ENCODE measurements around the gene SERF2. TPM values are rescaled to one million over a fixed set of nuclear protein-coding genes. Genes with fewer than 3 reads are reported as not detected.
"Not testable (repeated sequence)": the region's sequence is repeated elsewhere in the genome, so short reads cannot be mapped to it uniquely, and the experiment has no call there.

The SERF2 gene
- total RNA-seq, 1 experiment from 2014 or later = 823 TPM

- Histone ChIP-seq H3K4me3 (ENCODE audit: low read depth, low read length) (peak overlapping the region; percentile 59), H3K27me3 (replicated peaks; ENCODE audit: control insufficient read depth, insufficient read depth, low read length) (no peaks in the 10 kb centered on the region), H3K9me3 (no peaks in the 10 kb centered on the region), H3K4me1 (0 out of 2 replicates have a peak, but pooled peaks cover 6% of the 10 kb centered on the region), H3K36me3 (ENCODE audit: control insufficient read depth, insufficient read depth, low read length) (no peaks in the 10 kb centered on the region)
- no peak for DNase-seq
- Mint-ChIP-seq H3K4me3 (ENCODE audit: unreplicated experiment) (peak overlapping the region; percentile 92), H3K27me3 (ENCODE audit: insufficient read depth, unreplicated experiment) (no peaks in the 10 kb centered on the region), H3K4me1 (ENCODE audit: low read depth, unreplicated experiment) (peaks cover 20% of the 10 kb centered on the region), H3K36me3 (ENCODE audit: insufficient read depth, unreplicated experiment) (peaks cover 30% of the 10 kb centered on the region), H3K27ac (ENCODE audit: unreplicated experiment) (peak overlapping the region; percentile 87), H3K9me3 (ENCODE audit: unreplicated experiment) (no peaks in the 10 kb centered on the region)
- CTCF ChIA-PET = no interaction called here
- no TSS peak for BruUV-seq (replicated peaks)
- POLR2A ChIA-PET = no interaction called here
- TF ChIP-seq CTCF (IDR thresholded peaks at IDR 0.05; ENCODE audit: insufficient read depth in 1 of 2, low read depth in 1 of 2, low read length in 1 of 2, severe bottlenecking in 1 of 2, unreplicated experiment in 1 of 2) = no peak
- intact Hi-C loops (cut with micrococcal nuclease; ENCODE audit: unreplicated experiment) = no loop called here
These were observed 33.9 kb downstream of the SERF2 start for GRCh38 chr15:43826029-43826507.

- Mint-ChIP-seq H3K9me3 (ENCODE audit: unreplicated experiment) (no peaks in the 10 kb centered on the region), H3K27ac (ENCODE audit: unreplicated experiment) (peak within 1 kb of the TSS; percentile 87), H3K4me3 (ENCODE audit: unreplicated experiment) (peak within 1 kb of the TSS; percentile 92), H3K36me3 (ENCODE audit: insufficient read depth, unreplicated experiment) (peaks cover 35% of the 10 kb centered on the region), H3K4me1 (ENCODE audit: low read depth, unreplicated experiment) (peaks cover 13% of the 10 kb centered on the region), H3K27me3 (ENCODE audit: insufficient read depth, unreplicated experiment) (no peaks in the 10 kb centered on the region)
- POLR2A ChIA-PET = no interaction called here
- CTCF ChIA-PET = no interaction called here
- BruUV-seq (replicated peaks) = no TSS peak
- DNase-seq = peak; percentile 85 to 86
- 0 out of 2 replicates have a peak, but pooled peaks cover 6% of the 10 kb centered on the region for H3K4me1 ChIP-seq
- no peak for TF ChIP-seq CTCF (IDR thresholded peaks at IDR 0.05; ENCODE audit: insufficient read depth in 1 of 2, low read depth in 1 of 2, low read length in 1 of 2, severe bottlenecking in 1 of 2, unreplicated experiment in 1 of 2)
- intact Hi-C loops (cut with micrococcal nuclease; ENCODE audit: unreplicated experiment) = no loop called here
- H3K36me3 ChIP-seq (ENCODE audit: control insufficient read depth, insufficient read depth, low read length) = no peaks in the 10 kb centered on the region
- H3K27me3 ChIP-seq (replicated peaks; ENCODE audit: control insufficient read depth, insufficient read depth, low read length) = no peaks in the 10 kb centered on the region
- no peaks in the 10 kb centered on the region for H3K9me3 ChIP-seq
- peak within 1 kb of the TSS; percentile 59 for H3K4me3 ChIP-seq (ENCODE audit: low read depth, low read length)
These were observed 34.6 kb downstream of the SERF2 start, which contains the start of gene WDR76 for GRCh38 chr15:43826508-43827341. Gene WDR76 (plus strand): TSS chr15:43827002. CDS start chr15:43827033, 31 bp downstream.

- TSS peak; percentile 34 for BruUV-seq (replicated peaks)
These were observed 36.0 kb downstream of the SERF2 start for GRCh38 chr15:43828061-43828657.

GRCh38 chr15:43829951-43830540 is 37.9 kb downstream of the SERF2 start:
- H3K4me3 ChIP-seq (ENCODE audit: low read depth, low read length); CTCF ChIA-PET; DNase-seq; BruUV-seq (replicated peaks); H3K9me3 Mint-ChIP-seq (ENCODE audit: unreplicated experiment); H3K4me1 ChIP-seq; H3K27me3 Mint-ChIP-seq (ENCODE audit: insufficient read depth, unreplicated experiment); H3K27ac Mint-ChIP-seq (ENCODE audit: unreplicated experiment); H3K36me3 ChIP-seq (ENCODE audit: control insufficient read depth, insufficient read depth, low read length); H3K27me3 ChIP-seq (replicated peaks; ENCODE audit: control insufficient read depth, insufficient read depth, low read length); H3K9me3 ChIP-seq; H3K4me3 Mint-ChIP-seq (ENCODE audit: unreplicated experiment); intact Hi-C loops (cut with micrococcal nuclease; ENCODE audit: unreplicated experiment); POLR2A ChIA-PET: not testable (repeated sequence)
- H3K4me1 Mint-ChIP-seq (ENCODE audit: low read depth, unreplicated experiment) = peaks cover 11% of the 10 kb centered on the region
- H3K36me3 Mint-ChIP-seq (ENCODE audit: insufficient read depth, unreplicated experiment) = peaks cover 38% of the 10 kb centered on the region

More at GRCh38 chr15:43828061-43828657, 36.0 kb downstream of the SERF2 start:
- ChIA-PET POLR2A (no interaction called here), CTCF (no interaction called here)
- peaks cover 11% of the 10 kb centered on the region for H3K4me1 Mint-ChIP-seq (ENCODE audit: low read depth, unreplicated experiment)
- Histone ChIP-seq H3K36me3 (ENCODE audit: control insufficient read depth, insufficient read depth, low read length) (no peaks in the 10 kb centered on the region), H3K9me3 (no peaks in the 10 kb centered on the region), H3K27me3 (replicated peaks; ENCODE audit: control insufficient read depth, insufficient read depth, low read length) (no peaks in the 10 kb centered on the region), H3K4me3 (ENCODE audit: low read depth, low read length) (no peak overlapping the region), H3K4me1 (0 out of 2 replicates have a peak, but pooled peaks cover 6% of the 10 kb centered on the region)
- intact Hi-C loops (cut with micrococcal nuclease; ENCODE audit: unreplicated experiment) = no loop called here
- no peaks in the 10 kb centered on the region for H3K27me3 Mint-ChIP-seq (ENCODE audit: insufficient read depth, unreplicated experiment)
- no peak for TF ChIP-seq CTCF (IDR thresholded peaks at IDR 0.05; ENCODE audit: insufficient read depth in 1 of 2, low read depth in 1 of 2, low read length in 1 of 2, severe bottlenecking in 1 of 2, unreplicated experiment in 1 of 2)
- H3K36me3 Mint-ChIP-seq (ENCODE audit: insufficient read depth, unreplicated experiment) = peaks cover 42% of the 10 kb centered on the region
- H3K9me3 Mint-ChIP-seq (ENCODE audit: unreplicated experiment) = no peaks in the 10 kb centered on the region
- no peak for DNase-seq
- no peak overlapping the region for H3K27ac Mint-ChIP-seq (ENCODE audit: unreplicated experiment)
- H3K4me3 Mint-ChIP-seq (ENCODE audit: unreplicated experiment) = peak overlapping the region; percentile 92
